DMS53 treated with DMSO at 0.1 percent for 48 hours (cell line): Measurements from ENCODE around the gene CFAP90.
A peak's percentile ranks its signal among the peaks of the same experiment; 100 is the strongest.

ENCODE experiments used
- DNase-seq: peaks from one replicate; lab custom pipeline; 2025; ENCODE audit not compliant: unreplicated experiment; lab: John Stamatoyannopoulos, UW

Gene CFAP90, protein sequence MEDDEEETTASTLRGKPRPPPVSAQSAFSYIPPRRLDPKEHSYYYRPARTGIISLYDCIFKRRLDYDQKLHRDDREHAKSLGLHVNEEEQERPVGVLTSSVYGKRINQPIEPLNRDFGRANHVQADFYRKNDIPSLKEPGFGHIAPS

GRCh38 chr5:7850395-7851239 is at the start of gene CFAP90:
Gene CFAP90 (minus strand): TSS chr5:7851133. CDS start chr5:7851021, 112 bp downstream.
- DNase-seq: peak; percentile 35

DNA sequence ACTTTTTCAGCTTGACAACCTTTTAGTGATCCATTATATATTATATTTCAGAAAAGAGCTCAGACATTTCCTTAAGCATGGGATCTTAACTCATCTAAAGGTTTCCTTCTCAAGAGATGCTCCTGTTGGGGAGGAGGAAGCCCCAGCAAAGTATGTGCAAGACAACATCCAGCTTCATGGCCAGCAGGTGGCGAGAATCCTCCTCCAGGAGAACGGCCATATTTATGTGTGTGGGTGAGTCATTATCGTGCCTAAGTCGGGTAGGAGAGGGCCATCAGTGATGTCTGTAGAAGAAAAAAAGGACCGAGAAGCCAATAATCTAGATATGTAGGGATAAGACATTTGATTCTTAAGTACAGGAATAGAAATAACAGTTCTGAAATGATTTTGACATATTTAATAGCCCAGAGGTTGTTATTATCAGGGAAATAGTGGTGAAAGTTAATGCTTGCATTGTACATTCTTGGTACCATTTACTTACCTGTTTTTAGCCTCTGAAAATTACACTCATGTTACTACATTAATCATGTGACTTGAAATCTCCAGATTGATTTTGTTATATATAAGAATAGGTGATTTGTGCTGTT is 46.2 kb upstream of the CFAP90 start:
- DNase-seq: peak; percentile 20

DNA sequence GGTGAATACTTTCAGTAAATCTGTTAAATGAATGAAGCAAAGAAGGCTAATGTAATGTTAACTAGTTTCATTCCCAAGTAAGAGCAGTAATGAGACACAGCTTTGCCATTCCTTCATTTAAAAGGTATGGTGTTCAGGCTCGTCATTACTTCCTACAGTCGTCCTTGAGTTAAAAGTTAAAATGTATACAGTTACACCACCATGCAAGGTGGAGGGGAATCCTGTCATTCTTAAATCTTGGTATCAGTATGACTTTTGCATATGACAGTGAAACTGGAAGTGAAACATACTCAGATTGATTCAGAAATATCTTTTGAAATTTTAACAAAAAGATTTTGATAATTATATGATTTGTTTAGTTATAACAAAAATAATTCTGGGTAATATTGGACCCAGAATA is 43.9 kb upstream of the CFAP90 start:
- DNase-seq: no peak

GRCh38 chr5:7894439-7894838 is 43.5 kb upstream of the CFAP90 start:
- DNase-seq: no peak

DNA sequence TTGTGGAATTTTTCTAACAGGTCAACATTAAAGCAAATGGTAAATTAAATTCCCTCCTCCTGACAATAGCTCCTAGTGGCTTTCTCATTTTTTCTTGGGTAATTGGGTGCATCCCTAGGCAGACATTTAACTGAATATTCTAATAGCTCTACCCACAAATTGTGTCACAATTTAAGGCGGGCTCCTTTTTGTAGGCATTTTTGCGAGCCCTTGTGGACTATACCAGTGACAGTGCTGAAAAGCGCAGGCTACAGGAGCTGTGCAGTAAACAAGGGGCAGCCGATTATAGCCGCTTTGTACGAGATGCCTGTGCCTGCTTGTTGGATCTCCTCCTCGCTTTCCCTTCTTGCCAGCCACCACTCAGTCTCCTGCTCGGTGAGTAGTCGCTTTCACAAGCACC is 38.0 kb upstream of the CFAP90 start:
- DNase-seq: no peak

GRCh38 chr5:7886849-7887475 is 36.0 kb upstream of the CFAP90 start:
- DNase-seq: peak; percentile 42

GRCh38 chr5:7884491-7885267 is 33.7 kb upstream of the CFAP90 start:
- DNase-seq: no peak

DNA sequence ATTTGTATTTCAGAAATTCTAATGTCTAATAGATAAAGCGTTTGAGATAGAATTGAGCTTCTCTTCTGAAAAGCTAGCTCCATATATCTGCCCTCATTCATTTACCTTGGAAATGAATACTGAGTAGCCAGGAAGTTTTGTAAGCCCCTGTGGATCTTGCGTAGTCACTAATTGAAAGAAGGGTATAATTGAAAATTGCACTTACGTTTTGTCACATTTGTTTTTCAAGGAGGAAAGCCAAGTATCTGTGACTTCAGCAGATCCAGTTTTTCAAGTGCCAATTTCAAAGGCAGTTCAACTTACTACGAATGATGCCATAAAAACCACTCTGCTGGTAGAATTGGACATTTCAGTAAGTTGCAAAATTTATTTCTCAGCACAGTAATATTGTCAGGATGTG is 32.0 kb upstream of the CFAP90 start:
- no peak for DNase-seq

DNA sequence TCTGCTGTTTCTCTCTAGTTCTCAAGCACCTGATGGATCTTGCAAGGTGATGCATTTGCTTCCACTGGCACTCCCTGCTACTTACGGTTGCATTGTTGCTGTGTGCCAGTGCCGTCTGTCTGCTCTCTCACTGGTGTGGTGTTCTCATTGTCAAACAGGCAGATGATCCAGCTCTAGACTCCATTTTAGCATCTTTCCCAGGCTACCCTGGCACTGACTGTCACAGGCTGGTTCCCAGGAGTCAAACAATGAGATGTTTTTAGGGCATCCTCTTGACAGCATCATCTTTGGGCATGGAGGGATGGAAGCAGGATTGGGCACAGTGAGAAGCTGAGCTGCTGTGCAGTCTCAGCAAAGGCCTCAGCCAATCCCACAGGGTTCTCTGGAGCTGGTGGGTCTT is 30.9 kb upstream of the CFAP90 start:
- no peak for DNase-seq

GRCh38 chr5:7881091-7881490 is 30.2 kb upstream of the CFAP90 start:
- DNase-seq: no peak

DNA sequence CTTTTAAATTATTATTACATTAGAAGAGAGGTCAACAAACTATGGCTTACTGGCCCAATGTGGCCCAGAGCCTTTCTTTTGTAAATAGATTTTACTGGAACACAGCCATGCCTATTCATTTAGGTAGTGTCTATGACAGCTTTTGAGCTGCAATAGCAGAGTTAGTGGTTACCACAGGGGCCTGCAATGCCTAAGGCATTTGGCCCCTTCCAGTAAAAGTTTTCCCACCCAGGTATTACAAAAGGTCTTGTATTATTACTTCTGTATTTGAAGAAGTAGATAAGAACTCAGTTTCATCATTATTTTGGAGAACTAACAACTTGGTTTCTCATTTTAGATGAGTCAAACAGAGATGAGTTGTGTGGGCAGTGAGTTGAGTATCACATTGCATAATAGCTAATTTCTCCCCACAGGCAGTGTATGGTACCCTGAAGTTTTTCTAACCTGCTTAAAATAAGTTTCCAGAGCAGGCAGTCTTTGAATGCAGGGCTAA is 27.5 kb upstream of the CFAP90 start:
- no peak for DNase-seq

- DNase-seq: no peak
These were observed 26.9 kb upstream of the CFAP90 start for GRCh38 chr5:7877851-7878250.

DNA sequence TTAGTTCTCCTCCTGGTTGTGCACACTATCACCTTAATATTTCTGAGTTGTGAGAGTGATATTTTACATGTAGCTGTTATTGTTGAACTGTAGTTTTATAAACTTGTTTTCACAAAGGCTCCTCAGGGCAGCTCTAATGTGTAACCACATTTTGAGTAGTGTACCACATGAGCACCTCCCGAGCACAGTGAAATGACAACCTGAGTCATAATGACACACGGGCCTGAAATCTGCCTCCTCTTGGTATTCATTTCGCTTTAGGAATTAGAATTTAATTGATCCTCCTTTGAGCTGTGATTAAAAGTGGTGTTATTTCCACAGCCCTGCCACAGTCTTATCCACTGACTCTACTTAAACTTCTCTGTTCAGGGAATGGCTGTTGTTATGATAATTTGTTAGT is 25.9 kb upstream of the CFAP90 start:
- no peak for DNase-seq

GRCh38 chr5:7875151-7875550 is 24.2 kb upstream of the CFAP90 start:
- no peak for DNase-seq

DNA sequence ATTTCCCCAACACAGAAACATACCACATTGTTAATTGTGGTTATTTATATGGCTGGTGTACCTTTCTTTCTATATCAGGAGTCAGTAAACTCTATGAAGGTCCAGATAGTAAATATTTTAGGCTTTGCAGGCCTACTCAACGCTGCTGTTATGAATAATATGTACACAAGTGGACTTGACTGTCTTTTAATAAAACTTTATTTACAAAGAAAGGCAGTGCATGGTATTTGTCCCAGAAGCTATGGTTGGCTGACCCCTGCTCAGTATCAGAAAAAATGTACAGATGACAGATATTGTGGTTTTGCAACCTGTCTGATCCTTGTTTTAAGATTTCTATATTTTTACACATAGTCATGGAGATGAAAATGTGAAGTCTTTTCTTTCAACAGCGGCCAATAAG is 23.7 kb upstream of the CFAP90 start:
- no peak for DNase-seq

GRCh38 chr5:7873216-7873615 is 22.3 kb upstream of the CFAP90 start:
- no peak for DNase-seq

DNA sequence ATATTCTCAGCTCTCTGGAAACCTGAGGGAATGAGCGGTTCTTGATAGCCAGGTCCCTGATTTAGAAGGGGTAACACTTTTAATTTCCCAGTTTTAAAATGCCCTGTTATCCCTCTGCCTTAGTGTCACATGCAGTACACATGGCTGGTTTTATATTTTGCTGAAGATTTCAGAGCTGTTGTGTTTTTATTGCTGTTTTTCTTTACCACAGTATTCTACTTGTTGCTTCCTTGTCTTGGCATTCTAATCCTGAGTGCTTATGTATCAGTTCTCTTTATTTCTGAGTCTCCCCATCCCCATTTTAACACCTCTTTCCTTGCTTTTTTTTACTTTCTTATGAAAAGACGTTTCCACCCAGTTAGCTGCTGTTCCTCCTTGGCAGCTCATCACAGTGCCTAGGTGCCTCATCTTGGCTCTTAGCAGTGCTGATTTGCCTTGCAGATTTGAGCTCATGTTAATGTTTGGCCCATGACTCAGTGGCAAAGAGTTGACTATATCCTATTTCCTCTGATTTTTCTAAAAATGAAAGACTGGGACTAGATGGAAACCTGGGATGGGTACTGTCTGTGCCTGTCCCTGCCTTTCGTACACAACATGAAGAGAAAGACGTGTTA is 21.7 kb upstream of the CFAP90 start:
- DNase-seq: no peak

GRCh38 chr5:7871653-7872052 is 20.7 kb upstream of the CFAP90 start:
- no peak for DNase-seq

DNA sequence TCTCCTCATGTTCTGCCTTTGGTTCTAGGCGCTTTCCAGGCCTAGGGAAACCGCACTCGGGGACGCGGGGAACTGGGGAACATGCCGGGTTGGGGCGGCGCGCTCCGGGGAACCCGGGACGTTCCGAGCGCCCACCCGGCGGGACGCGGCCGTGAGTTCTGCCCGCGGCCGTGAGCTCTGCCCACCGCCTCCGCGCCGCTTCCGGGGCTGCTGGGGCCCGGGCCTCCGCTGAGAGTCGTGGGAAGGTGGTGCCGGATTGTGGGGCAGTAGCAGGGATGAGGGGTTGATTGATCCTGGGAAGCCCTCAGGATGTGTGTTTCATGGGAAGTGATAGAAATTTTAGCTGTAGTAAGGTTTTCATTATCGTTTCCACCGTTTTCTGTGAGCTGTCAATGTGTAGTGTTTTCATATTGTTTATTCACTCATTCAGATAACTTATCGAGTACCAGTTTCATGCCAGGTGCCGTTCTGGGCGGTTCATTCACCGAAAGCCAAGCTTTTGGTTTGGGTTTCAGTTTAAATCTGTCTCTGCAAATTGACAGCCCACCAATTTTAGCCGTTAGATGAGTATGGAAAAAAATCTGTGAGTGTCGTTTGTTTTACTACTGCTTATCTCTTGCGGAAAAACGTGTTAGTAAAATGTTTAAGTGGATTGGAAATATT is 18.7 kb upstream of the CFAP90 start:
- DNase-seq: no peak
